Measurements from ENCODE around the gene PIM3.
"Not testable (repeated sequence)": the region's sequence is repeated elsewhere in the genome, so short reads cannot be mapped to it uniquely, and the experiment has no call there.

The PIM3 gene

DNA sequence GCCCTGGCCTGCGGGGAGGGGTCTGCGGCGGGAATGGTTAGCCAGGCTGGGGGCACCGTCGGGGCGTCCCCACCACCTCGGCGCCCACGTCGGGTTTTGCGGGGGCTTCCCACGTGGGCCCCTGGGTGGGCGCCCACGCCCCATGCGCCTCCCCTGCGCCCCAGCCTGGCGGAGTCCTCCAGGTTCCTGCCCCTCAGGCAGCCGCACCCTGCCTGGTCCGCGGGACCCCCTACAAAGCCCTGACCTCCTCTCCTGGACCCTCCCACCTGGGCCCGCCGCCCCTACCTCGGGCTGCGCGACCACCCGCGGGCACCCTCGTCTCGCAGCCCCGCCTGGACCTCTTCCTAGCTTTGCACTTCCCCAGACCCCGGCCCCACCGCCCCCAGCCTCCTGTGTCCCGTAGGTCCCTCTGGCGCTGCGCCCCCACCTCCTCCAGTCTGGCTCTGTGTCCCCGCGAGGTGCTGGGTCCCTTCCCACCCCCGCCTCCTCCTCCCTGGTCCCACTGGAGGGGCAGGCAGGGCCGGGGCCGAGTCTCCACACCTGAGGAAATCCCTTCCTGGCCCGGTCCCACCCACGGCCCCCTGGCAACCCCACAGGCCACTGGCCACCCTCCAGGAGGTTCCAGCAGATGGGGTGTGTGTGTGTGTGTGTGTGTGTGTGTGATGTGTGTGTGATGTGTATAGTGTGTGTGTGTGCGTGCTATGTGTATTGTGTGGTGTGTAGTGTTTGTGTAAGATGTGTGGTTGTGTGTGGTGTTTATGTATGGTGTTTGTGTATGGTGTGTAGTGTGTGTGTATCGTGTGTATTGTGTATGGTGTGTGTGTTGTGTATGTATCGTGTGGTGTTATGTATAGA lies 11.8 kb downstream of the PIM3 start:
- Mint-ChIP-seq H3K27me3 (no peaks in the 10 kb centered on the region), H3K9me3 (peaks cover 3% of the 10 kb centered on the region), H3K27ac (no peak overlapping the region), H3K4me3 (no peak overlapping the region), H3K4me1 (peaks cover 39% of the 10 kb centered on the region), H3K36me3 (peaks cover 2% of the 10 kb centered on the region)
- ATAC-seq, result no peak

DNA sequence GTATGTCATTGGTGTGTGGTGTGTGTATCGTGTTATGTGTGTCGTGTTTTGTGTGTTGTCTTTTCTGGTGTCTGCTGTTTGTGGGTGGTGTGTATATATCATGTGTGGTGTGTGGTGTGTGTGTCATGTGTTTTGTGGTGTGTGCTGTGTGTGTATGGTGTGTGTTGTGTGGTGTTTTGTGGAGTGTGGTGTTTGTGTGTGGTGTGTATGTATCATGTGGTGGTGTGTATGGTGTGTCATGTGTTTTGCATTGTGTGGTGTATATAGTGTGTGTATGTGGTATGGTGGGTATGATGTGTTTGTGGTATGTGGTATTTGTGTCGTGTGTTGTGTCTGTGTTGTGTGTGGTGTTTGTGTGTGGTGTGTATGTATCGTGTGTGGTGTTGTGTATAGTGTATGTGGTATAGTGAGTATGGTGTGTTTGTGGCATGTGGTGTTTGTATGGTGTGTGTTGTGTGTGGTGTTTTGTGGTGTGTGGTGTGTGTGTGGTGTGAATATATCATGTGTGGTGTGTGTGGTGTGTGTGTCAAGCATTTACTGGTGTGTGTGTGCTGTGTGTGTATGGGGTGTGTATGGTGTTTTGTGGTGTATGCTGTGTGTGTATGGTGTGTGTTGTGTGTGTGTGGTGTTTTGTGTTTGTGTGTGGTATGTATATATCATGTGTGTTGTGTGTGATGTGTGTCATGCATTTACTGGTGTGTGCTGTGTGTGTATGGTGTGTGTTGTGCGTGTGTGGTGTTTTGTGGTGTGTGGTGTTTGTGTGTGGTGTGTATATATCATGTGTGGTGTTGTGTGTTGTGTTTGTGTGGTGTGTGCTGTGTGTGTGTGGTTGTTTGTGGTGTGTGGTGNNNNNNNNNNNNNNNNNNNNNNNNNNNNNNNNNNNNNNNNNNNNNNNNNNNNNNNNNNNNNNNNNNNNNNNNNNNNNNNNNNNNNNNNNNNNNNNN lies 12.7 kb downstream of the PIM3 start:
- Mint-ChIP-seq H3K9me3 (peaks cover 3% of the 10 kb centered on the region), H3K27me3 (no peaks in the 10 kb centered on the region), H3K4me1 (peaks cover 31% of the 10 kb centered on the region), H3K36me3 (no peaks in the 10 kb centered on the region), H3K27ac (no peak overlapping the region), H3K4me3 (no peak overlapping the region)
- no peak for ATAC-seq

GRCh38 chr22:49975543-49976389 lies 15.2 kb downstream of the PIM3 start:
- Mint-ChIP-seq H3K36me3 (peaks cover 10% of the 10 kb centered on the region), H3K27ac (peak overlapping the region; percentile 84), H3K4me3 (peak overlapping the region; percentile 18), H3K4me1 (peaks cover 20% of the 10 kb centered on the region), H3K27me3 (no peaks in the 10 kb centered on the region), H3K9me3 (peaks cover 11% of the 10 kb centered on the region)
- ATAC-seq, result peak; percentile 71

- peak overlapping the region; percentile 84 for H3K27ac Mint-ChIP-seq
- peak overlapping the region; percentile 27 for H3K4me3 Mint-ChIP-seq
Observed at GRCh38 chr22:49976439-49977175, 16.0 kb downstream of the PIM3 start.

DNA sequence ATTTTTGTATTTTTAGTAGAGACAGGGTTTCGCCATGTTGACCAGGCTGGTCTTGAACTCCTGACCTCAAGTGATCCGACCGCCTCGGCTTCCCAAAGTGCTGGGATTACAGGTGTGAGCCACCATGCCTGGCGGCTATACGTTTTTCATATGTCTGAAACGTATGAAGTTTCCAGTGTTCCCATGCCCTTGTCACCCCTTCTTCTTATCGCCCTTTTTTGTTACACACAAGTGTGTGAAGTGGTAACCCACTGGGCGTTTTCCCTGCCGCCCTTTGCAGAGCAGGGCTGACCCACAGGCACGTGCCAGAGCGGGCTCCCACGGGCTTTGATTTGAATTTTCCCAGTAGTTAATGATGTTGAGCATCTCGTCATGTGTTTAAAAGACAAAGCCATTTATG lies 17.0 kb downstream of the PIM3 start:
- no peak for ATAC-seq
- H3K27ac Mint-ChIP-seq, result no peak overlapping the region
- H3K4me3 Mint-ChIP-seq, result no peak overlapping the region
- H3K27me3 Mint-ChIP-seq, result no peaks in the 10 kb centered on the region
- peaks cover 10% of the 10 kb centered on the region for H3K36me3 Mint-ChIP-seq
- peaks cover 11% of the 10 kb centered on the region for H3K9me3 Mint-ChIP-seq
- peaks cover 17% of the 10 kb centered on the region for H3K4me1 Mint-ChIP-seq

More at GRCh38 chr22:49976439-49977175, 16.0 kb downstream of the PIM3 start:
- ATAC-seq, result peak; percentile 81
- Mint-ChIP-seq H3K27me3 (no peaks in the 10 kb centered on the region), H3K36me3 (peaks cover 10% of the 10 kb centered on the region), H3K9me3 (peaks cover 11% of the 10 kb centered on the region), H3K4me1 (peaks cover 17% of the 10 kb centered on the region)

DNA sequence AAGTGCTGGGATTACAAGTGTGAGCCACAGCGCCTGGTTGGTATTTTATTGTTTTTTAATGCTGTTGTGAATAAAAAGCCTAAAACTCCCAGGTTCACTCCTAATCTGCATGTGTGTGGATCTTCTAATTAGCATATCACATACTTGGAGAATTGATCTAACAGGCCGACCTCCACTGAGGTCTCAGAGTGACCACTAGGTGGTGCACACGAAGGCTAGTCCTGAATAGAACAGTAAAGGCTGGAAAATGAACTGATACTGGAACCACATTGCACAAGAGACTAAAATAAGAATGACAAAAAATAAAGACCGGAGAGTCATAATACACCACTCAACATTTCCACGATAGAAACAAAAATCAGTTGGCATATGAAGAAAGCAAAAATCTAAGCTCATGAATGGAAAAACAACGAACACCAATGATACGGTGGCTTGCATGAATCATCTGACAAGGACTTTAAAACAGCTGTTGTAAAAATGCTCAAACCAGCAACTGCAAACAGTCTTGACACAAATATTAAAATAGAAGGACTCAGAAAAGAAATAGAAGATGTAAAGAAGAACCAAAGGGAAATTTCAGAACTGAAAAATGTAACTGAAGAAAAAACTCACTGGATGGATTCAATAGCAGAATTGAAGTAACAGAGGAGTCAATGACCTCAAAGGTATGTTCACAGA lies 19.2 kb downstream of the PIM3 start:
- Mint-ChIP-seq H3K36me3 (peaks cover 10% of the 10 kb centered on the region), H3K4me3 (peak overlapping the region; percentile 18), H3K9me3 (peaks cover 11% of the 10 kb centered on the region), H3K27me3 (peaks cover 10% of the 10 kb centered on the region), H3K4me1 (peaks cover 24% of the 10 kb centered on the region), H3K27ac (no peak overlapping the region)
- peak; percentile 32 for ATAC-seq

DNA sequence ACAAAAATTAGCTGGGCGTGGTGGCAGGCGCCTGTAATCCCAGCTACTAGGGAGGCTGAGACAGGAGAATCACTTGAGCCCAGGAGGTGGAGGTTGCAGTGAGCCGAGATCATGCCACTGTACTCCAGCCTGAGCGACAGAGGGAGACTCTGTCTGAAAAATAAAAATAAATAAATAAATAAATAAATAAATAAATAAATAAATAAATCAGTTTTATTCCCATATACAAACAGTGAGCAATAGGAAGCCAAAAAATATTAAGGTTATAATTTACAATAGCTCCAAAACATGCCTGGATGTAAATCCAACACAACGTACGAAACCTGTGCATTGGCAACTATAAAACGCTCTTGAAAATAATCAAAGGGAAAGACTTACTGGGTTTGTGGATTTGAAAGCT lies 21.2 kb downstream of the PIM3 start:
- Mint-ChIP-seq H3K9me3 (peaks cover 15% of the 10 kb centered on the region), H3K27me3 (peaks cover 28% of the 10 kb centered on the region), H3K36me3 (peaks cover 15% of the 10 kb centered on the region)
- not testable (repeated sequence) for H3K4me1 Mint-ChIP-seq, H3K4me3 Mint-ChIP-seq, H3K27ac Mint-ChIP-seq, ATAC-seq

- Mint-ChIP-seq H3K36me3 (peaks cover 15% of the 10 kb centered on the region), H3K4me1 (peaks cover 7% of the 10 kb centered on the region), H3K4me3 (peak overlapping the region; percentile 47), H3K27me3 (peaks cover 28% of the 10 kb centered on the region), H3K9me3 (peaks cover 15% of the 10 kb centered on the region), H3K27ac (peak overlapping the region; percentile 67)
- peak; percentile 58 for ATAC-seq
Observed at GRCh38 chr22:49983148-49984042, 22.8 kb downstream of the PIM3 start.

- Mint-ChIP-seq H3K9me3 (peaks cover 16% of the 10 kb centered on the region), H3K4me3 (no peak overlapping the region), H3K27me3 (peaks cover 28% of the 10 kb centered on the region), H3K27ac (no peak overlapping the region), H3K36me3 (peaks cover 12% of the 10 kb centered on the region), H3K4me1 (peaks cover 7% of the 10 kb centered on the region)
- ATAC-seq, result no peak
Observed at GRCh38 chr22:49986325-49986724, 25.8 kb downstream of the PIM3 start.

GRCh38 chr22:49989826-49990225 lies 29.3 kb downstream of the PIM3 start:
- H3K4me3 Mint-ChIP-seq, H3K27ac Mint-ChIP-seq, ATAC-seq: not testable (repeated sequence)
- H3K27me3 Mint-ChIP-seq, result peaks cover 17% of the 10 kb centered on the region
- peaks cover 12% of the 10 kb centered on the region for H3K36me3 Mint-ChIP-seq
- peaks cover 10% of the 10 kb centered on the region for H3K4me1 Mint-ChIP-seq
- H3K9me3 Mint-ChIP-seq, result peaks cover 16% of the 10 kb centered on the region

- Mint-ChIP-seq H3K27me3 (peaks cover 4% of the 10 kb centered on the region), H3K27ac (no peak overlapping the region), H3K4me3 (no peak overlapping the region), H3K4me1 (peaks cover 17% of the 10 kb centered on the region), H3K36me3 (peaks cover 7% of the 10 kb centered on the region), H3K9me3 (peaks cover 9% of the 10 kb centered on the region)
- ATAC-seq, result no peak
Observed at GRCh38 chr22:49991167-49991566, 30.6 kb downstream of the PIM3 start.

GRCh38 chr22:49991907-49992533 lies 31.4 kb downstream of the PIM3 start:
- H3K27ac Mint-ChIP-seq, result no peak overlapping the region
- peaks cover 23% of the 10 kb centered on the region for H3K4me1 Mint-ChIP-seq
- H3K36me3 Mint-ChIP-seq, result peaks cover 7% of the 10 kb centered on the region
- no peak overlapping the region for H3K4me3 Mint-ChIP-seq
- ATAC-seq, result no peak
- no peaks in the 10 kb centered on the region for H3K27me3 Mint-ChIP-seq
- H3K9me3 Mint-ChIP-seq, result peaks cover 8% of the 10 kb centered on the region
